Stomach (tissue), 4 donors: ENCODE measurements around the gene TTLL11.

Source experiments
- CTCF ChIP-seq, 7 experiments: fragments of 450-650 bp in 4 of 7; fragments of 200-600 bp in 3 of 7; sonication (generic) in 3 of 7; IDR thresholded peaks; one replicate each; pipeline ENCODE4 v1.5.1; 2016 to 2019; ENCODE audit warnings: antibody characterized with exemption in 7 of 7, control low read depth in 2 of 7, mild to moderate bottlenecking in 1 of 7
- POLR2A ChIP-seq, 4 donors: fragments of 450-650 bp; IDR thresholded peaks; one replicate each; pipeline ENCODE4 v1.6.1; 2016; ENCODE audit warnings: antibody characterized with exemption in 4 of 4, control low read depth in 2 of 4, mild to moderate bottlenecking in 1 of 4, moderate library complexity in 1 of 4

GRCh38 chr9:121814594-121814993, 278.5 kb downstream of the TTLL11 start:
- no peak for TF ChIP-seq CTCF (IDR thresholded peaks at IDR 0.05)
- no peak for TF ChIP-seq POLR2A (IDR thresholded peaks at IDR 0.05)
